Brain microvascular endothelial cell (primary cell): ENCODE results near the gene SLC25A1.

Experiments
- DNase-seq: peaks from one replicate; pipeline ENCODE4 v3.0.0-alpha.2; 2020
- H3K27ac ChIP-seq: fragments of 250-450 bp; sonication (Bioruptor Pico); 2 replicates; pipeline ENCODE4 v1.5.1; 2020; ENCODE audit warnings: mild to moderate bottlenecking, moderate library complexity
- H3K27me3 ChIP-seq: fragments of 250-450 bp; sonication (Bioruptor Pico); replicated peaks from 2 replicates; pipeline ENCODE4 v1.5.1; 2020; ENCODE audit warnings: mild to moderate bottlenecking
- H3K36me3 ChIP-seq: fragments of 250-450 bp; sonication (Bioruptor Pico); replicated peaks from 2 replicates; pipeline ENCODE4 v1.5.1; 2020; ENCODE audit warnings: mild to moderate bottlenecking
- H3K4me3 ChIP-seq: 2 replicates; pipeline ENCODE4 v1.5.1; 2011; ENCODE audit warnings: low read depth, mild to moderate bottlenecking, control low read depth, low read length, moderate library complexity
- CTCF ChIP-seq: IDR thresholded peaks from 2 replicates; pipeline ENCODE4 v1.5.1; 2011; ENCODE audit warnings: low read depth, mild to moderate bottlenecking, moderate library complexity, low read length, control low read depth, inconsistent platforms; ENCODE audit errors: missing control alignments
- in situ Hi-C: cut with HindIII; loops from 2 replicates; pipeline ENCODE4 v1.10.0; 2017; ENCODE audit warnings: low sequenced_read_pairs, low pct_ligation_motif_present

Gene SLC25A1

GRCh38 chr22:19128946-19129727, 49.4 kb downstream of the SLC25A1 start:
- peaks cover 14% of the 10 kb centered on the region for H3K36me3 ChIP-seq
- TF ChIP-seq CTCF = no peak
- in situ Hi-C loops = no loop called here
- no peak overlapping the region for H3K4me3 ChIP-seq
- no peak overlapping the region for H3K27ac ChIP-seq
- no peaks in the 10 kb centered on the region for H3K27me3 ChIP-seq
- no peak for DNase-seq

DNA sequence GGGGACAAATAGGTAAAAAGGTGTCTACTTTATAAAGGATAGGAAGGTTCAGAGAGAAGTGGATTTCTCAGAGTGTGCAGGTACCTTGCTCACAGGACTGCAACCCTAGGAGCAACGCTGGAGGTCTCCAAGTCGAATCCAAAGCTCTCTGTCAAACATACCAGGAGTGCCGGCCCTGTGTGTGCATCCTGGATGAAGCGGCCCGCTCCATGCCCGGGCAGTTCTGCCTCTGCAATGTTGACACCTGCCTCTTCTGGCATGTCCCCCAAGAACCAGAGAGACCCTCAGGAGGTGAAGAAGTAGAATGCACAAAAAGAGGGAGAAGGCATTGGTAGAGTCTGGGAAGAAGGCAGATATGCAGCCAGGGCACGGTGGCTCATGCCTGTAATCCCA, 50.5 kb downstream of the SLC25A1 start:
- no peak for DNase-seq
- H3K27me3 ChIP-seq = no peaks in the 10 kb centered on the region
- no peak overlapping the region for H3K27ac ChIP-seq
- no peak for TF ChIP-seq CTCF
- H3K4me3 ChIP-seq = no peak overlapping the region
- peaks cover 2% of the 10 kb centered on the region for H3K36me3 ChIP-seq
- in situ Hi-C loops = no loop called here

DNA sequence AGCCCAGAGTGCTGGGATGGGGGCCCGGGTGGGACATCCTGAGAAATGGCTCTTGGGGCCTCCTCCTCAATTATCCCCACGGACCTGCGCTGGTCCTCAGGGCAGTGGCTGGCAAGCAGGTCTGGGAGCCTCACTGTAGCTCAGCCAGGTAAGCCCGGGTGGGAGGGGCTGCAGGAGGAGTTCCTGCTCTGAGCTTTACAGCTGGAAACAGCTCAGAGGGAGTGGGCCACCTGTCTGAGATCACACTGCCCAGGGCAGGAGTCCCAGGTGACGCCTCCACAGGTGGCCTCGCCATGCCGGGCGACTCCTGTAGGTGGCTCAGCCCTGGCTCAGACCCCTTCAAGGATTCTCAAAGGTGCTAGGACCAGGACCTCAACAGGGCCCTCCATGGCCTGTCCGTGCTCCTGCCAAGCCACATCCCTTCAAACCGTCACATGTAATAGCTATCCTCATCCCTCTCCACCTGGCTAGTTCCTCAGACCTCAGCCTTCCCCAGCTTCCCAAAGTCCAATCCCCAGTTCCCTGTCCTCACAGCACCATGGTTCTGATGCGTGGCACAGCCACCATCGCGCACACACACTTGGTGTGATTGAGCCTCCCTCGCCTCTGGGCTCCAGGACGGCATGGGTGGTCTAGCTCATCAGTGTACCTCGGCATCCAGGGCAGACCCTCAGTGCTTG, 51.1 kb downstream of the SLC25A1 start:
- no peak overlapping the region for H3K4me3 ChIP-seq
- no peak for TF ChIP-seq CTCF
- no peak overlapping the region for H3K27ac ChIP-seq
- H3K27me3 ChIP-seq = no peaks in the 10 kb centered on the region
- no peak for DNase-seq
- no peaks in the 10 kb centered on the region for H3K36me3 ChIP-seq
- in situ Hi-C loops = no loop called here

DNA sequence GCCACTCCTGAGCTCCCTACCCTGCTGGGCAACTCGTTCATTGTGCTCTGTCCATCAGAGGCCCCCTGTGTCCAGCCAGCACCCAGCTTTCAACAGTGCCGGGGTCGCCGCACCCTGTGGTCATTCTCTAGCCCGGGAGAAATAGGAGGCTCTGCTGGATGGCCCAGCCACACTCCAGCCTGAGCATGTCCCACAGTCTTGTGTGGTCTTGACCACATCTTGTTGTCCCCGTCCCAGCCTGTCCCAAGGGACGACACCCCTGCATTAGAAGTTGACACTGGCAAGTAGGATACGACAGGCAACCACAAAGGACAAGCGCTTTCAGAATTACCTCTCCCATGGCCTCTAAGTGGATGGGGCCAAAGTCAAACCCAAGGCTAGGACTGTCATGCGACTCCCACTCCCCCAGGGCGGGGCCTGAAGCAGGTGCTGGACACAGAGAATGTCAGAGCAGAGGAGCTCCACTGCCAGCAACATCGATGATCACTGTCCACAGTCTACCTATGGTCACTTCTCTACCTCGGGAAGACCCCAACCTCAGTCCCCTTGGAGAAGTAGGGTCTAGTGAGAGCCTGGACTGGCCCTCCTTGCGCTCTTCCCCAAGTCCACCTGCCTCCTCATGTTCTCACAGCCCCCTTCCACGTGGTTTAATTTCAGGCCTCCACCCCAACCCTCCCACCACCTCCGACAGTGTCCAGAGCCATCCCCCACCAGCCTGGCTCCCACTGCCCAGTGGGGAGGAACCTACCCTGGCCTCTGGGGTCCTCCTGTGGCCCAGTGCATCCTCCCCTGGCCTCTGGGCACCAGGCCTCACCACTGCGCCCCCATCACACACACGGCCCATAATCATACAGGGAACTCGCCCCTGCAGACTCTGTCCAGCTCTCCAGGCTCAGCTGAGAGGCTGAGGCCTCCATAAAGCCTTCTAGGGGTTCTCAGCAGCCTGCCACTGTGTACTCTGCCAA, 51.9 kb downstream of the SLC25A1 start:
- no peaks in the 10 kb centered on the region for H3K36me3 ChIP-seq
- no peaks in the 10 kb centered on the region for H3K27me3 ChIP-seq
- TF ChIP-seq CTCF = no peak
- no peak overlapping the region for H3K27ac ChIP-seq
- in situ Hi-C loops = no loop called here
- no peak overlapping the region for H3K4me3 ChIP-seq
- DNase-seq = no peak
